ENCODE results near the gene SERPINA3.

SERPINA3 gene

DNA sequence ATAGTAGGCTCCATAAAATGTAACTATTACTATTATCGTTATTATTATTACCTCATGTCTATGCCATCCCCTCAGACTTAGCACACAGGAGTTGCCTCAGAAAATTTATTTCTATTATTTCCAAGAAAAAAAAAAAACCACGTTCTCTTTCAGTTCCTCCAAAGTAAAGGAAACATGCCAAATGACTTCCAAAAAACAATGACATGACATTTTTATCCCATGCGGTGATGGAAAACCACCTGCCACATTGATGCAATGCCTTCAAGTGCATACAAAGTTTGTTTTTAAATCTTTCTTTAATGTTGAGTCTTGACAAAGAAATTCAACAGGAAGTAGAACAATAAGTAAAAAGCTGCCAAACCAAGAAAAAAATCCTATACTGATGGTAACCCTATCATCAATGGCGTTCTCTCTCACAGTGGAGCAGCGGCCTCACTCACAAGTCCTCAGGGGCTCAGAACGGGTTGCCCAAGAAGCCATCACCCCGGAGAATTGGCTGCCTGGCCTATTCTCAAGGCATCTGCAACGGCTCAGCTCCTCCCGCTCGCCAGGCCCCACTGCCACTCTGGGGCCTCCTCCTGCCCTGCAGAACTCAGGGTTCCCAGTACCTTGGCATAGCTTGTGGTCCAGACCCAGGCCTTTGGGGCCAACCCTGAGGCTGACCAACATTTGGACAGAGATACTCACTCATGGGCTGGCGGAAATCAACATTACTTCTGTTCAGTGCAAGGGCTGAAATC lies 51.9 kb downstream of the SERPINA3 start:
- H3K9me3 ChIP-seq (ENCODE audit: control insufficient read depth, low read length) = no peaks in the 10 kb centered on the region
- no peak overlapping the region for H3K27ac ChIP-seq (ENCODE audit: insufficient read depth, low read length, poor library complexity, severe bottlenecking)
- DNase-seq = no peak
- no peaks in the 10 kb centered on the region for H3K27me3 ChIP-seq (replicated peaks; ENCODE audit: control insufficient read depth, insufficient read depth, low read length, poor library complexity, severe bottlenecking)
- no peaks in the 10 kb centered on the region for H3K36me3 ChIP-seq (ENCODE audit: control insufficient read depth, insufficient read depth, low read length)
- no peaks in the 10 kb centered on the region for H3K4me1 ChIP-seq (ENCODE audit: control insufficient read depth, insufficient read depth, low read length, poor library complexity, severe bottlenecking)
- no peak overlapping the region for H3K4me3 ChIP-seq (ENCODE audit: insufficient read depth, low read depth, low read length, poor library complexity, severe bottlenecking)

DNA sequence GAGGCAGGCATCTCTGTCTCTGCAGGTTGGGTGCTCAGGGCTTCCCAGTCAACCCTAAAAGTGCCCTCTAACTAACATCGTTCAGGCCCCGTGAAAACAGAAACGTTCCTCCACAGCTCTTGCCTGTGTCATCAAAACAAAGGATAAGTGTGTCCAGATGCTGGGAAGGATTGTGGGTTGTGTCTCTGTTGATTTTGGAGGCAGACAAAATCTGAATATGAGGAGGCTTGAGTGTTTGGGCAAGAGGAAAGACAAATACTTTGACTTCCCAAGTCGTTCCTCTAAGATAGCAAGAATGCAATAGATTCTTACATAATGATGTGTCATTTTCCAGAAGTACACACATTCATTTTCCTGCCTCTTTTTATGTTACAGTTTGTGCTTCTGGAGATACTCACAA lies 52.9 kb downstream of the SERPINA3 start:
- Histone ChIP-seq H3K27me3 (replicated peaks; ENCODE audit: control insufficient read depth, insufficient read depth, low read length, poor library complexity, severe bottlenecking) (no peaks in the 10 kb centered on the region), H3K4me3 (ENCODE audit: insufficient read depth, low read depth, low read length, poor library complexity, severe bottlenecking) (no peak overlapping the region), H3K4me1 (ENCODE audit: control insufficient read depth, insufficient read depth, low read length, poor library complexity, severe bottlenecking) (no peaks in the 10 kb centered on the region), H3K27ac (ENCODE audit: insufficient read depth, low read length, poor library complexity, severe bottlenecking) (no peak overlapping the region), H3K36me3 (ENCODE audit: control insufficient read depth, insufficient read depth, low read length) (no peaks in the 10 kb centered on the region), H3K9me3 (ENCODE audit: control insufficient read depth, low read length) (no peaks in the 10 kb centered on the region)
- DNase-seq = no peak

DNA sequence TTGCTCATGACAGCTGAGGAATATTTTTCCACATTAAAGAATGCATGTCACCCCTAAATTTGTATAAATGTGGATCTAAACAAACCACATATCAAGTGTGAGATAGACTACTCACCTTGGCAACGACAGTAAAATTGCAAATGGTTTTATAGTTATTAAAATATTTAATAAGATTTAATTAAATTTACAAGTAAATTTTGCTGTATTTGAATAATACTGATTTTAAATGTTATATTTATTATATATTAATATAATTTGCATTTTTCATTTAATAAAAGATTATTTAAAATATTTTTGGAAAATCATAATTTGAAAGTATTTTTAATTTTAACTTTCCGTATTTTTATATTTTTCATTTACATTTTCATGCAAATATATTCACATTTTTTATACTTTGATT lies 53.4 kb downstream of the SERPINA3 start:
- H3K27me3 ChIP-seq (replicated peaks; ENCODE audit: control insufficient read depth, insufficient read depth, low read length, poor library complexity, severe bottlenecking) = no peaks in the 10 kb centered on the region
- DNase-seq = no peak
- H3K4me3 ChIP-seq (ENCODE audit: insufficient read depth, low read depth, low read length, poor library complexity, severe bottlenecking) = no peak overlapping the region
- H3K36me3 ChIP-seq (ENCODE audit: control insufficient read depth, insufficient read depth, low read length) = no peaks in the 10 kb centered on the region
- H3K27ac ChIP-seq (ENCODE audit: insufficient read depth, low read length, poor library complexity, severe bottlenecking) = no peak overlapping the region
- H3K4me1 ChIP-seq (ENCODE audit: control insufficient read depth, insufficient read depth, low read length, poor library complexity, severe bottlenecking) = no peaks in the 10 kb centered on the region
- no peaks in the 10 kb centered on the region for H3K9me3 ChIP-seq (ENCODE audit: control insufficient read depth, low read length)

DNA sequence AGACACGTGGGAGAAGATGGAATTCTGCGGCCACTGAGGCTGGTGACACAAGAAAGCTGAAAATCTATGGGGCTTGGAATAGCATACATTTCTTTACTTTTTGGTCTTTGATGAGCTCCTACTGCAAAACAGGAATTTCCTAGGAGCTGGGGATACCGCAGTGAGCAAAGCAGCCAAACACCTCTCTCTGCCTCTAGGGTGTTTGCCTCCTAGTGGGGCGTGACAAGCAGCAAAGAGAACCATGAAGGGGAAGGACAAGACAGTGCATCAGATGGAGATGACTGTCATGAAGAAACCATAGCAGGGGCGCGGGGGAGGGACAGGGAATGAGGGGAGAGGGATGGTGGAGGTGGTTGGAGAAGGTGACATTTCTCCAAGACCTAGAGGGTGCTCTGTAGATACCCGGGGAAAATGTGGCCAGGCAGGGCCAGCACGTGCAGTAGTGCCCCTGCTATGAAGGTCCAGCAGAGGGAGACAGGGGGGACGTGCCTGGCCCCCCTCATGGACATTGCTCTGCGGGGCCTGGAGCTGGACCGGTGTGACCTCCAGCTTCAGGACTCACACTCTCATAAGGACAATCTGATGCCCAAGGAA lies 58.6 kb downstream of the SERPINA3 start:
- no peak for DNase-seq
- H3K9me3 ChIP-seq (ENCODE audit: control insufficient read depth, low read length) = no peaks in the 10 kb centered on the region
- H3K27ac ChIP-seq (ENCODE audit: insufficient read depth, low read length, poor library complexity, severe bottlenecking) = no peak overlapping the region
- no peaks in the 10 kb centered on the region for H3K36me3 ChIP-seq (ENCODE audit: control insufficient read depth, insufficient read depth, low read length)
- H3K4me1 ChIP-seq (ENCODE audit: control insufficient read depth, insufficient read depth, low read length, poor library complexity, severe bottlenecking) = no peaks in the 10 kb centered on the region
- H3K27me3 ChIP-seq (replicated peaks; ENCODE audit: control insufficient read depth, insufficient read depth, low read length, poor library complexity, severe bottlenecking) = no peaks in the 10 kb centered on the region
- H3K4me3 ChIP-seq (ENCODE audit: insufficient read depth, low read depth, low read length, poor library complexity, severe bottlenecking) = no peak overlapping the region

DNA sequence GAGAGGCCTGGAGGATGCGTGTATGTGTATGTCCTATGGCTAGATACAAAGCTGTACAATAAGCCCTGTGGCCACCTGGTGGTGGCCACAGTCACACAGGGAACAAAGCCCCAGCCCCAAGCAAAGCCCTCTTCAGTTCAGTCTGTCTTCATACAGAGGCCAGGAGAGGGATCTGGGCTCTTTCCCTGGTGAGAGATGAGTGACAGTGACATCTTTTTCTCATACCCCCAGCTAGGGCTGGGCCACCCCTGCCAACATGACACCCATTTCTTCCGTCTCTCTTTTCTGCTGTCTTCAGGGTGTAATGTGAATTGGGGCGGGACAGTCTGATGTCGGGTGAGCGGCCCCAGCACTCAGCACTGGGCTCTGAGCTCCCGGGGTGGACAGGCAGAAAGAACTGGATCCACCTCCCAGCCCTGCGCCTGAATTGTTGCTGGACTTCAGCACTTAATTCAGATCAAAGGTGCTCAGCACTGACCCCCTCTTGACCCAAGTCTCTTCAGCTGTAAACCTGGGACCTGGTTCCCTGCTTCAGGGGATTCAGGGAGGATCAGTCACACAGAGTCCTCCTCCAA lies 59.8 kb downstream of the SERPINA3 start:
- Histone ChIP-seq H3K4me1 (ENCODE audit: control insufficient read depth, insufficient read depth, low read length, poor library complexity, severe bottlenecking) (no peaks in the 10 kb centered on the region), H3K36me3 (ENCODE audit: control insufficient read depth, insufficient read depth, low read length) (no peaks in the 10 kb centered on the region), H3K4me3 (ENCODE audit: insufficient read depth, low read depth, low read length, poor library complexity, severe bottlenecking) (no peak overlapping the region), H3K27ac (ENCODE audit: insufficient read depth, low read length, poor library complexity, severe bottlenecking) (no peak overlapping the region), H3K9me3 (ENCODE audit: control insufficient read depth, low read length) (no peaks in the 10 kb centered on the region), H3K27me3 (replicated peaks; ENCODE audit: control insufficient read depth, insufficient read depth, low read length, poor library complexity, severe bottlenecking) (no peaks in the 10 kb centered on the region)
- DNase-seq = no peak

DNA sequence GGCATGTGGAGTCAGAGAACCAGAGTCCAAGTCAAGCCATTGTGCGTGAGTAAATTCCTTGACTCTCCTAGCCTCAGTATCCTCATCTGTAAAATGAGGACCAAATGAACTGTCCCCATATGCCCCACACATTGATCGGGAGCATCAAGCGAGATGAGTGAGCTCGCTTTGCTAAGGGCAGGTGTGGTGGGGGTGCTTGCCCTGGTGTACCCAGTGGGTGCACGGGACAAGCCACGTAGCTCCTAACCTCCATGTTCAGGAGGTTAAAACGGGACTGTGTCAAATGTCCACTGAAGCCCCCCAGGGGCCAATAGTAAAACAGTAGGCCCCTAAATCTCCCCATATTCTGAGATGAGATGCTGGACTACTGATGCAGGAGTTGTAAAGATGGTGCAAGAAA lies 60.9 kb downstream of the SERPINA3 start:
- H3K27ac ChIP-seq (ENCODE audit: insufficient read depth, low read length, poor library complexity, severe bottlenecking) = no peak overlapping the region
- H3K4me3 ChIP-seq (ENCODE audit: insufficient read depth, low read depth, low read length, poor library complexity, severe bottlenecking) = no peak overlapping the region
- DNase-seq = no peak
- H3K9me3 ChIP-seq (ENCODE audit: control insufficient read depth, low read length) = no peaks in the 10 kb centered on the region
- H3K4me1 ChIP-seq (ENCODE audit: control insufficient read depth, insufficient read depth, low read length, poor library complexity, severe bottlenecking) = no peaks in the 10 kb centered on the region
- no peaks in the 10 kb centered on the region for H3K36me3 ChIP-seq (ENCODE audit: control insufficient read depth, insufficient read depth, low read length)
- peaks cover 3% of the 10 kb centered on the region for H3K27me3 ChIP-seq (replicated peaks; ENCODE audit: control insufficient read depth, insufficient read depth, low read length, poor library complexity, severe bottlenecking)

Data from effector memory CD4-positive, alpha-beta T cell (primary cell).